Activated CD8-positive, alpha-beta memory T cell treated with anti-CD3 and anti-CD28 coated beads, Interleukin-2, amount 10 ng/mL, durations not matched to agents 7 days and 5 days (primary cell): ENCODE data around the gene C6orf132. TPM values are rescaled to one million over a fixed set of nuclear protein-coding genes. Genes with fewer than 3 reads are reported as not detected.

Source experiments
- ATAC-seq: fragments of 150-1000 bp; cut with Tn5 transposase; one replicate; pipeline ENCODE4 v1.10.0; 2021; ENCODE audit warnings: moderate library complexity
- CTCF ChIA-PET: fragments of 350-600 bp; sonication (Branson Sonifier 250); formaldehyde crosslinking; loops from one replicate; lab custom pipeline; 2021; ENCODE audit warnings: antibody characterized with exemption; lab: Charles Lee
- DNase-seq: peaks from one replicate; pipeline ENCODE4 v3.0.0-alpha.2; 2020
- H3K27ac Mint-ChIP-seq: one replicate; pipeline ENCODE4 v1.8.0; 2021; ENCODE audit warnings: mild to moderate bottlenecking, mixed read lengths
- H3K27me3 Mint-ChIP-seq: one replicate; pipeline ENCODE4 v1.8.0; 2021; ENCODE audit warnings: mixed read lengths
- H3K36me3 Mint-ChIP-seq: one replicate; pipeline ENCODE4 v1.8.0; 2021; ENCODE audit warnings: mild to moderate bottlenecking, mixed read lengths
- H3K4me1 Mint-ChIP-seq: one replicate; pipeline ENCODE4 v1.8.0; 2021; ENCODE audit warnings: mixed read lengths
- H3K4me3 Mint-ChIP-seq: one replicate; pipeline ENCODE4 v1.8.0; 2021; ENCODE audit warnings: mild to moderate bottlenecking, moderate library complexity, mixed read lengths
- H3K9me3 Mint-ChIP-seq: one replicate; pipeline ENCODE4 v1.8.0; 2022; ENCODE audit warnings: low read depth, mixed read lengths
- total RNA-seq, 2 experiments: library from RNA; stranded (reverse); gene quantifications; one replicate each; pipeline ENCODE4 v1.2.3, GENCODE V29; 2021

C6orf132 gene
- total RNA-seq, 2 experiments from 2014 or later = 0.16 to 0.18 TPM

GRCh38 chr6:42068173-42068572 lies 74.2 kb downstream of the C6orf132 start:
- ATAC-seq = no peak
- H3K27me3 Mint-ChIP-seq = no peaks in the 10 kb centered on the region
- no peak for DNase-seq
- H3K27ac Mint-ChIP-seq = no peak overlapping the region
- H3K4me3 Mint-ChIP-seq = no peak overlapping the region
- H3K36me3 Mint-ChIP-seq = peaks cover 23% of the 10 kb centered on the region
- CTCF ChIA-PET = interaction anchor here (1.0 kb wide), 1 partner anchor 221 kb away, joined by 3 read pairs; no protein-coding TSS in a partner anchor
- no peaks in the 10 kb centered on the region for H3K9me3 Mint-ChIP-seq
- H3K4me1 Mint-ChIP-seq = peaks cover under 1% of the 10 kb centered on the region

- CTCF ChIA-PET = interaction anchor here (1.2 to 2.4 kb wide), 4 partner anchors 38 to 481 kb away, joined by 4 to 6 read pairs (median 4); partner anchors contain the start of gene TOMM6
- H3K27ac Mint-ChIP-seq = peak overlapping the region; percentile 48
These were observed 76.2 kb downstream of the C6orf132 start for GRCh38 chr6:42066156-42066675.

GRCh38 chr6:42059743-42060142 lies 82.7 kb downstream of the C6orf132 start:
- Mint-ChIP-seq H3K4me1 (peaks cover 4% of the 10 kb centered on the region), H3K36me3 (peaks cover 74% of the 10 kb centered on the region), H3K27ac (no peak overlapping the region), H3K4me3 (no peak overlapping the region), H3K27me3 (no peaks in the 10 kb centered on the region), H3K9me3 (no peaks in the 10 kb centered on the region)
- CTCF ChIA-PET = interaction anchor here (1.3 to 2.7 kb wide), 2 partner anchors 44 to 274 kb away, joined by 4 to 7 read pairs; no protein-coding TSS in a partner anchor
- DNase-seq (no peak), ATAC-seq (no peak)

More at GRCh38 chr6:42066156-42066675, 76.2 kb downstream of the C6orf132 start:
- Mint-ChIP-seq H3K9me3 (no peaks in the 10 kb centered on the region), H3K36me3 (peaks cover 28% of the 10 kb centered on the region), H3K27me3 (no peaks in the 10 kb centered on the region), H3K4me3 (no peak overlapping the region), H3K4me1 (no peaks in the 10 kb centered on the region)
- DNase-seq = no peak
- no peak for ATAC-seq

- H3K36me3 Mint-ChIP-seq = peaks cover 52% of the 10 kb centered on the region
- H3K27ac Mint-ChIP-seq = no peak overlapping the region
- ATAC-seq (no peak), DNase-seq (no peak)
- no peaks in the 10 kb centered on the region for H3K27me3 Mint-ChIP-seq
- CTCF ChIA-PET = interaction anchor here (1.5 to 17.3 kb wide), 3 partner anchors 50 to 265 kb away, joined by 3 to 340 read pairs (median 32); partner anchors contain the start of genes FRS3, PRICKLE4 and TOMM6
- H3K9me3 Mint-ChIP-seq = no peaks in the 10 kb centered on the region
- peaks cover 41% of the 10 kb centered on the region for H3K4me1 Mint-ChIP-seq
- H3K4me3 Mint-ChIP-seq = no peak overlapping the region
These were observed 88.8 kb downstream of the C6orf132 start for GRCh38 chr6:42053601-42054000.

GRCh38 chr6:42051268-42051653 lies 91.2 kb downstream of the C6orf132 start:
- Mint-ChIP-seq H3K9me3 (no peaks in the 10 kb centered on the region), H3K27me3 (no peaks in the 10 kb centered on the region), H3K4me1 (peaks cover 61% of the 10 kb centered on the region), H3K4me3 (peak overlapping the region; percentile 94), H3K36me3 (peaks cover 36% of the 10 kb centered on the region), H3K27ac (peak overlapping the region; percentile 98)
- CTCF ChIA-PET = interaction anchor here (1.0 to 17.3 kb wide), 12 partner anchors 11 to 513 kb away, joined by 3 to 420 read pairs (median 7); partner anchors contain the start of genes BYSL, CCND3, FRS3 and MED20
- DNase-seq (no peak), ATAC-seq (no peak)

Other genes starting within 250 kb of the C6orf132 start
- 1 to 10 TPM; 7.7 to 9.1 TPM for gene USP49, start 247.2 kb downstream of the C6orf132 start, total RNA-seq
- 10 to 100 TPM; 21.9 to 25.6 TPM for gene MED20, start 221.5 kb downstream of the C6orf132 start, total RNA-seq
- 10 to 100 TPM; 33.1 to 48.5 TPM for gene BYSL, start 221.1 kb downstream of the C6orf132 start, total RNA-seq
- gene CCND3, start 200.8 kb downstream of the C6orf132 start, total RNA-seq = 100 to 1,000 TPM; 333 to 502 TPM
- 10 to 100 TPM; 50.9 to 53.2 TPM for gene TAF8, start 92.1 kb downstream of the C6orf132 start, total RNA-seq
- gene GUCA1A, start 30.7 kb upstream of the C6orf132 start, total RNA-seq = not detected
- gene GUCA1B, start 52.3 kb upstream of the C6orf132 start, total RNA-seq = 1 to 10 TPM in 1 of 2 experiments, under 1 TPM in 1; 0.94 to 1.8 TPM
- gene MRPS10, start 75.2 kb upstream of the C6orf132 start, total RNA-seq = 10 to 100 TPM; 28.8 to 36.5 TPM